Lung (tissue), 12 donors: Measurements from ENCODE around the gene ABCB11. TPM values are rescaled to one million over a fixed set of nuclear protein-coding genes. Genes with fewer than 3 reads are reported as not detected.

ENCODE experiments used
- ATAC-seq: fragments of 200-7000 bp; cut with Tn5 transposase; one replicate; pipeline ENCODE4 v1.9.1; 2020; ENCODE audit warnings: moderate number of reproducible peaks; ENCODE audit not compliant: insufficient read depth, low FRiP score
- DNase-seq, 3 donors: peaks; one replicate each; pipeline ENCODE4 v3.0.0-alpha.2; 2013 to 2017
- H3K27ac ChIP-seq, 2 donors: one replicate each; pipeline ENCODE4 v1.5.1; 2013; ENCODE audit warnings: mild to moderate bottlenecking in 2 of 2, moderate library complexity in 2 of 2, control low read depth in 1 of 2, inconsistent platforms in 1 of 2, low read depth in 1 of 2, low read length in 1 of 2
- H3K27me3 ChIP-seq, 3 donors: one replicate each; pipeline ENCODE4 v1.5.1; 2013; ENCODE audit warnings: low read length in 2 of 3; ENCODE audit not compliant: control insufficient read depth in 3 of 3, insufficient read depth in 3 of 3
- H3K36me3 ChIP-seq, 4 donors: one replicate each; pipeline ENCODE4 v1.5.1; 2013; ENCODE audit warnings: low read length in 4 of 4, mild to moderate bottlenecking in 1 of 4, moderate library complexity in 1 of 4; ENCODE audit not compliant: control insufficient read depth in 4 of 4, insufficient read depth in 4 of 4
- H3K4me1 ChIP-seq, 5 donors: one replicate each; pipeline ENCODE4 v1.5.1; 2013; ENCODE audit warnings: low read length in 5 of 5, mild to moderate bottlenecking in 2 of 5, moderate library complexity in 1 of 5; ENCODE audit not compliant: control insufficient read depth in 5 of 5, insufficient read depth in 5 of 5
- H3K4me3 ChIP-seq: one replicate; pipeline ENCODE4 v1.5.1; 2013; ENCODE audit warnings: mild to moderate bottlenecking, control low read depth, moderate library complexity
- H3K9ac ChIP-seq, 2 donors: one replicate each; pipeline ENCODE4 v1.5.1; 2013; ENCODE audit warnings: low read length in 2 of 2, control low read depth in 1 of 2; ENCODE audit not compliant: insufficient read depth in 1 of 2
- H3K9me3 ChIP-seq, 4 donors: one replicate each; pipeline ENCODE4 v1.5.1; 2013; ENCODE audit warnings: low read length in 3 of 4, mild to moderate bottlenecking in 1 of 4, moderate library complexity in 1 of 4; ENCODE audit not compliant: control insufficient read depth in 4 of 4, insufficient read depth in 3 of 4
- WGBS, 2 donors: extraction: QIAGEN DNeasy Blood & Tissue Kit; methylation state at CpG; one replicate each; pipeline ENCODE4 v1.1.7; 2013; 5-methylcytosine and 5-hydroxymethylcytosine counted together
- polyA plus RNA-seq, 2 donors: library from polyadenylated mRNA; stranded (reverse); fragments of 200-250 nt; gene quantifications; one replicate each; pipeline ENCODE4 v1.2.1, GENCODE V29; 2013
- total RNA-seq, 2 donors: library from RNA; depleted of rRNA in 1 of 2; stranded (reverse); fragments of >200 nt in 1 of 2; gene quantifications; one replicate each; pipeline ENCODE4 v1.2.1, GENCODE V29; 2014 to 2021
- TF ChIP-seq, protein P1 (sequence below): IDR thresholded peaks from 2 replicates; pipeline ENCODE4 v1.5.1; 2012; ENCODE audit warnings: mild to moderate bottlenecking; ENCODE audit errors: control extremely low read depth, extremely low read depth
- donor health status: control.
- donor health status: control.
- donor health status: Bipolar disorder and iron deficiency.
- donor health status: healthy.
- donor health status: DM: yes; HTN: yes; CAD: no.

ABCB11 gene
- total and polyA plus RNA-seq, 4 donors, result 0.02 to 0.37 (median 0.09) TPM

DNA sequence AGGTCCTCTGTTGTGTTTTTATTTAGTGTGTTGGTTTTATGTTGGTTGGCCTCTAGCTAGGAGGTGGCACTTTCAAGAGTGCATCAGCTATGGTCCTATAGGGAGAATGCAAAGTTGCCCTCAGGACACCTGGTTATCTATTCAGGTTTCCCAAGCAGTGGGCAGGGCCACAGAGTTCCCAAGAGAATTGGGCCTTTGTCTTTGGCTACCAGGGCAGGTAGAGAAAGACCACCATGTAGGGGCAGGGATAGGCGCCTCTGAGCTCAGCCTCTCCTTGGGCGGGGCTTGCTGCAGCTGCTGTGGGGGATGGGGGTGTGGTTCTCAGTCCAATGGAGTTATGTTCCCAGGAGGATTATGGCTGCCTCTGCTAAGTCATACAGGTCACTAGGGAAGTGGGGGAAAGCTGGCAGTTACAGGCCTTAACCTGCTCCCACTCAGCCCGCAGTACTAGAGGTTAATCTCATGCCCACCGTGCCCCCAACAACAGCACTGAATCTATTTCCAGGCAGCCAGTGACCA is 26.0 kb downstream of the ABCB11 start:
- Histone ChIP-seq H3K27me3 (no peaks in the 10 kb centered on the region), H3K27ac (no peak overlapping the region), H3K4me1 (peaks cover 0 to 2% (median 0%) of the 10 kb centered on the region in 5 donors), H3K9me3 (no peaks in the 10 kb centered on the region), H3K36me3 (no peaks in the 10 kb centered on the region), H3K9ac (no peak overlapping the region), H3K4me3 (no peak overlapping the region)
- 87 to 95% methylated on average over 4 of the region's 4 CpGs for WGBS, 2 donors
- TF ChIP-seq, protein P1, sequence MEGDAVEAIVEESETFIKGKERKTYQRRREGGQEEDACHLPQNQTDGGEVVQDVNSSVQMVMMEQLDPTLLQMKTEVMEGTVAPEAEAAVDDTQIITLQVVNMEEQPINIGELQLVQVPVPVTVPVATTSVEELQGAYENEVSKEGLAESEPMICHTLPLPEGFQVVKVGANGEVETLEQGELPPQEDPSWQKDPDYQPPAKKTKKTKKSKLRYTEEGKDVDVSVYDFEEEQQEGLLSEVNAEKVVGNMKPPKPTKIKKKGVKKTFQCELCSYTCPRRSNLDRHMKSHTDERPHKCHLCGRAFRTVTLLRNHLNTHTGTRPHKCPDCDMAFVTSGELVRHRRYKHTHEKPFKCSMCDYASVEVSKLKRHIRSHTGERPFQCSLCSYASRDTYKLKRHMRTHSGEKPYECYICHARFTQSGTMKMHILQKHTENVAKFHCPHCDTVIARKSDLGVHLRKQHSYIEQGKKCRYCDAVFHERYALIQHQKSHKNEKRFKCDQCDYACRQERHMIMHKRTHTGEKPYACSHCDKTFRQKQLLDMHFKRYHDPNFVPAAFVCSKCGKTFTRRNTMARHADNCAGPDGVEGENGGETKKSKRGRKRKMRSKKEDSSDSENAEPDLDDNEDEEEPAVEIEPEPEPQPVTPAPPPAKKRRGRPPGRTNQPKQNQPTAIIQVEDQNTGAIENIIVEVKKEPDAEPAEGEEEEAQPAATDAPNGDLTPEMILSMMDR, result no peak
- ATAC-seq (no peak), DNase-seq (no peak)

DNA sequence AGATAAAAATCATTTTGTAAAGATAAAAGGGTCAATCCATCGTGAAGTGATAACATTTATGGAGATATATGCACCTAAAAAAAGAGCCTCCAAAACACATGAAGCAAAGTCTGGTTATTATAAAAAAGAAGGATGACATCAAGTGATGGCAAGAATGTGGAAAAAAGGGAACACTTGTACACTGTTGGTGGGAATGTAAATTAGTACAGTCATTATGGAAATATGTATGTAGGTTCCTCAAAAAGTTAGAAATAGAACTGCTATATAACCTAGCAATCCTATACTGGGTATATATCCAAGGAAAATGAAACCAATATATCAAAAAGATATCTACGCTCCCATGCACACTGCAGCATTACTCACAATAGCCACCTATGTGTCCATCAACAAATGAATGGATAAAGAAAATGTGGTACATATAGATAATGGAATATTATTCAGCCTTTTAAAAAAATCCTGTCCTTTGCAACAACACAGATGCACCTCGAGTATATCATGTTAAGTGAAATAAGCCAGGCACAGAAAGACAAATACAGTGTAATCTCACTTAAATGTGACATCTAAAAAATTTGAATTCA is 28.9 kb downstream of the ABCB11 start:
- no peak overlapping the region for H3K4me3 ChIP-seq
- TF ChIP-seq, protein P1, result no peak
- H3K9me3 ChIP-seq, result no peaks in the 10 kb centered on the region
- no peak overlapping the region for H3K27ac ChIP-seq
- no peaks in the 10 kb centered on the region for H3K27me3 ChIP-seq
- DNase-seq (no peak), ATAC-seq (no peak)
- H3K4me1 ChIP-seq, result peaks cover 0 to 5% (median 0%) of the 10 kb centered on the region in 5 donors
- no peaks in the 10 kb centered on the region for H3K36me3 ChIP-seq
- WGBS, 2 donors, result 86 to 91% methylated on average over 3 of the region's 3 CpGs
- H3K9ac ChIP-seq, result no peak overlapping the region

DNA sequence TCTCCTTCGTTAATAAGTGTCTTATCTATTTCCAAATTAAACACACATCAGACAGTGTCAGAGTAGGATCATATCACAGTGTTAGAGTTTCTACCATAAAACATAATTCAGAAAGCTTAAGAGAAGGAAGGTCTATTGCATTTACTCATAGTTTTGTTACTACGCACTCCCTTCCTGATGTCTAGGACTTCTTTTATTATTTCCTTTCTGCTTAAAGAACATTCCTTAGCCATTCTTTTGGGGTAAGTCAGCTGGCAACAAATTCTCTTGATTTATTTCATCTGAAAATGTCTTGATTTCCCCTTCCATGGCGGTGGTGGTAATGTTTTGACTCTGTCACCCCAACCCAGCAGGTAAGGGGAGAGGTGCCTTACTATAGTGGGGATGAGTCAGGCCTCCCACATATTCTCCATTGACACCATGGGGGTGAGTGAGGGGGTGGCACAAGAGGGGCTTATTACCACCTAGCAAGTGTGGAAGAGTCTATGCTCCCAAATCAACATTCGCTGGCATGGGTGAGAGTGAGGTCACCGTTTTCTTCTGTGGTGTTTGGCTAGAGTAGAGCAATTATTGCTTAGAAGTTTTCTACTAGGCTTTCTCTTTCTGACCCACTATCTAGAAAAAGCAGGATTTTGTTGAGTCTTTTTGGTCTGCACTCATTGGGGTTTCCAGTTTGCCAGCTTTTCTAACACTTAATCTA is 29.9 kb downstream of the ABCB11 start:
- no peak overlapping the region for H3K9ac ChIP-seq
- no peak for ATAC-seq
- H3K9me3 ChIP-seq, result no peaks in the 10 kb centered on the region
- H3K36me3 ChIP-seq, result no peaks in the 10 kb centered on the region
- no peaks in the 10 kb centered on the region for H3K27me3 ChIP-seq
- no peak overlapping the region for H3K27ac ChIP-seq
- 85 to 95% methylated on average over 5 of the region's 5 CpGs for WGBS, 2 donors
- no peak overlapping the region for H3K4me3 ChIP-seq
- DNase-seq, result no peak
- peaks cover 0 to 9% (median 0%) of the 10 kb centered on the region in 5 donors for H3K4me1 ChIP-seq
- TF ChIP-seq, protein P1, result no peak
